Activated gamma-delta T cell treated with anti-CD3 and anti-CD28 coated beads, Interleukin-2, amount 50 U/mL, for 16 hours (primary cell): Measurements from ENCODE around the gene XIRP2.

Experiments
- DNase-seq: peaks from one replicate; pipeline ENCODE4 v3.0.0-alpha.2; 2020; ENCODE audit warnings: low read depth

XIRP2 gene

GRCh38 chr2:166888180-166888579, at the start of gene XIRP2:
XIRP2 (plus strand) TSS chr2:166888480; CDS start chr2:166903483, 15,003 bp downstream.
- no peak for DNase-seq

GRCh38 chr2:166841152-166841551, 47.1 kb upstream of the XIRP2 start:
- no peak for DNase-seq

- no peak for DNase-seq
Measured at GRCh38 chr2:166841679-166842078, 46.6 kb upstream of the XIRP2 start.

GRCh38 chr2:166844111-166844510, 44.2 kb upstream of the XIRP2 start:
- DNase-seq: no peak

- DNase-seq: no peak
Measured at GRCh38 chr2:166862468-166863132, 25.7 kb upstream of the XIRP2 start.

- no peak for DNase-seq
Measured at GRCh38 chr2:166867874-166868514, 20.3 kb upstream of the XIRP2 start.

- no peak for DNase-seq
Measured at GRCh38 chr2:166870346-166870745, 17.9 kb upstream of the XIRP2 start.

- DNase-seq: no peak
Measured at GRCh38 chr2:166881177-166881576, 7.1 kb upstream of the XIRP2 start.

GRCh38 chr2:166882851-166883250, 5.4 kb upstream of the XIRP2 start:
- DNase-seq: no peak

- DNase-seq: no peak
Measured at GRCh38 chr2:166891727-166892126, 3.4 kb downstream of the XIRP2 start.

- no peak for DNase-seq
Measured at GRCh38 chr2:166892397-166892796, 4.1 kb downstream of the XIRP2 start.

- no peak for DNase-seq
Measured at GRCh38 chr2:166895243-166895642, 7.0 kb downstream of the XIRP2 start.

- no peak for DNase-seq
Measured at GRCh38 chr2:166897666-166898065, 9.4 kb downstream of the XIRP2 start.

GRCh38 chr2:166899676-166900075, 11.4 kb downstream of the XIRP2 start:
- DNase-seq: no peak

- no peak for DNase-seq
Measured at GRCh38 chr2:166900700-166901099, 12.4 kb downstream of the XIRP2 start.

GRCh38 chr2:166901336-166901735, 13.1 kb downstream of the XIRP2 start:
- no peak for DNase-seq

GRCh38 chr2:166916987-166917386, 28.7 kb downstream of the XIRP2 start:
- no peak for DNase-seq

GRCh38 chr2:166917415-166917814, 29.1 kb downstream of the XIRP2 start:
- no peak for DNase-seq

- no peak for DNase-seq
Measured at GRCh38 chr2:166921261-166921896, 33.1 kb downstream of the XIRP2 start.

- DNase-seq: no peak
Measured at GRCh38 chr2:166924967-166925366, 36.7 kb downstream of the XIRP2 start.

- no peak for DNase-seq
Measured at GRCh38 chr2:166926657-166927056, 38.4 kb downstream of the XIRP2 start.

- DNase-seq: no peak
Measured at GRCh38 chr2:166932032-166932431, 43.8 kb downstream of the XIRP2 start.

- no peak for DNase-seq
Measured at GRCh38 chr2:166934817-166935216, 46.5 kb downstream of the XIRP2 start.
